RWPE2 (cell line): ENCODE results near the gene NUDT3.

Experiments used
- ATAC-seq: fragments of 200-7000 bp; cut with Tn5 transposase; 3 replicates; pipeline ENCODE4 v1.9.1; 2021; ENCODE audit warnings: low read depth
- DNase-seq: peaks from one replicate; pipeline ENCODE4 v3.0.0-alpha.2; 2020; ENCODE audit warnings: low spot score
- H3K27ac ChIP-seq: fragments of 450-650 bp; 2 replicates; pipeline ENCODE4 v1.5.1; 2017; ENCODE audit warnings: mild to moderate bottlenecking; ENCODE audit not compliant: poor library complexity, severe bottlenecking
- H3K27me3 ChIP-seq: fragments of 250-450 bp; sonication (Bioruptor Pico); 2 replicates; pipeline ENCODE4 v1.5.1; 2021; ENCODE audit warnings: mild to moderate bottlenecking, moderate library complexity; ENCODE audit not compliant: insufficient read depth, poor library complexity, severe bottlenecking
- H3K36me3 ChIP-seq: fragments of 250-450 bp; sonication (Bioruptor Pico); 2 replicates; pipeline ENCODE4 v1.5.1; 2020; ENCODE audit warnings: low read depth, mild to moderate bottlenecking, moderate library complexity
- H3K4me1 ChIP-seq: fragments of 250-450 bp; sonication (Bioruptor Pico); 2 replicates; pipeline ENCODE4 v1.5.1; 2021; ENCODE audit warnings: mild to moderate bottlenecking, moderate library complexity; ENCODE audit not compliant: insufficient read depth, poor library complexity, severe bottlenecking
- H3K4me3 ChIP-seq: fragments of 250-450 bp; sonication (Bioruptor Pico); 2 replicates; pipeline ENCODE4 v1.5.1; 2021; ENCODE audit warnings: mild to moderate bottlenecking, moderate library complexity; ENCODE audit not compliant: severe bottlenecking
- H3K9me3 ChIP-seq: fragments of 250-450 bp; sonication (Bioruptor Pico); 2 replicates; pipeline ENCODE4 v1.5.1; 2021; ENCODE audit warnings: mild to moderate bottlenecking, moderate library complexity; ENCODE audit not compliant: severe bottlenecking
- CTCF ChIP-seq: fragments of 450-650 bp; IDR thresholded peaks from one replicate; pipeline ENCODE4 v1.5.1; 2017; ENCODE audit warnings: mild to moderate bottlenecking, moderate library complexity; ENCODE audit not compliant: poor library complexity, severe bottlenecking

Gene NUDT3

GRCh38 chr6:34235307-34236130 is 156.9 kb downstream of the NUDT3 start:
- Histone ChIP-seq H3K4me1 (peaks cover 25% of the 10 kb centered on the region), H3K27ac (peak overlapping the region; percentile 95), H3K36me3 (peaks cover 19% of the 10 kb centered on the region), H3K27me3 (no peaks in the 10 kb centered on the region), H3K9me3 (no peaks in the 10 kb centered on the region), H3K4me3 (peak overlapping the region; percentile 98)
- ATAC-seq = peak; percentile 73
- peak; percentile 86 for DNase-seq
- TF ChIP-seq CTCF = no peak

GRCh38 chr6:34234667-34235306 is 157.7 kb downstream of the NUDT3 start:
- H3K4me3 ChIP-seq = no peak overlapping the region
- peaks cover 17% of the 10 kb centered on the region for H3K4me1 ChIP-seq
- peak overlapping the region; percentile 95 for H3K27ac ChIP-seq

GRCh38 chr6:34233867-34234266 is 158.6 kb downstream of the NUDT3 start:
- peaks cover 8% of the 10 kb centered on the region for H3K4me1 ChIP-seq
- H3K4me3 ChIP-seq = no peak overlapping the region
- ATAC-seq (no peak), DNase-seq (no peak)
- peak overlapping the region; percentile 95 for H3K27ac ChIP-seq
- no peaks in the 10 kb centered on the region for H3K9me3 ChIP-seq
- H3K36me3 ChIP-seq = peaks cover 3% of the 10 kb centered on the region
- no peaks in the 10 kb centered on the region for H3K27me3 ChIP-seq
- no peak for TF ChIP-seq CTCF

More at GRCh38 chr6:34234667-34235306, 157.7 kb downstream of the NUDT3 start:
- ATAC-seq (no peak), DNase-seq (no peak)
- Histone ChIP-seq H3K36me3 (peaks cover 12% of the 10 kb centered on the region), H3K9me3 (no peaks in the 10 kb centered on the region), H3K27me3 (no peaks in the 10 kb centered on the region)
- no peak for TF ChIP-seq CTCF

GRCh38 chr6:34232901-34233300 is 159.6 kb downstream of the NUDT3 start:
- peaks cover 8% of the 10 kb centered on the region for H3K4me1 ChIP-seq
- H3K27ac ChIP-seq = peak overlapping the region; percentile 95
- DNase-seq (no peak), ATAC-seq (no peak)
- H3K36me3 ChIP-seq = no peaks in the 10 kb centered on the region
- no peaks in the 10 kb centered on the region for H3K9me3 ChIP-seq
- H3K27me3 ChIP-seq = no peaks in the 10 kb centered on the region
- no peak for TF ChIP-seq CTCF
- H3K4me3 ChIP-seq = no peak overlapping the region
